ENCODE data around the gene MIOS.

DNA sequence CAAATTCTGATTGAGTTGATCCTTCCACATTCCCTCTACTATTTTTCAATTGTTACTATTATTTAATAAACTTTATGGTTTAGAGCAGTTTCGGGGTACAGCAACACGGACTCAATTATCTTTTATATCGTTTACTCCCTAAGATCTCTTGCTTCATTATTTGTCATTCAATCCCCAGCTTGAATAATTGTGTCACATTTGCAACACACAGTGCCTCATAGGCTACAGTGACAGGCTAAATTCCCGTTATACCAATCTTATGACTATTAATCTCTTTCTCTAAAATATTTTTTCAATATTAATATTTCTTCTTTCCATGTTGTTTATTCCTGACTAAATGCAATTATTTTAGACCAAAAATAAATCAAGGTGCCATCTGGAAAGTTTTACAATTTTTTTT lies 27.0 kb upstream of the MIOS start:
- TF ChIP-seq FOS (IDR thresholded peaks at IDR 0.05; ENCODE audit: low read depth, low read length) = no peak
- TF ChIP-seq, protein P1, sequence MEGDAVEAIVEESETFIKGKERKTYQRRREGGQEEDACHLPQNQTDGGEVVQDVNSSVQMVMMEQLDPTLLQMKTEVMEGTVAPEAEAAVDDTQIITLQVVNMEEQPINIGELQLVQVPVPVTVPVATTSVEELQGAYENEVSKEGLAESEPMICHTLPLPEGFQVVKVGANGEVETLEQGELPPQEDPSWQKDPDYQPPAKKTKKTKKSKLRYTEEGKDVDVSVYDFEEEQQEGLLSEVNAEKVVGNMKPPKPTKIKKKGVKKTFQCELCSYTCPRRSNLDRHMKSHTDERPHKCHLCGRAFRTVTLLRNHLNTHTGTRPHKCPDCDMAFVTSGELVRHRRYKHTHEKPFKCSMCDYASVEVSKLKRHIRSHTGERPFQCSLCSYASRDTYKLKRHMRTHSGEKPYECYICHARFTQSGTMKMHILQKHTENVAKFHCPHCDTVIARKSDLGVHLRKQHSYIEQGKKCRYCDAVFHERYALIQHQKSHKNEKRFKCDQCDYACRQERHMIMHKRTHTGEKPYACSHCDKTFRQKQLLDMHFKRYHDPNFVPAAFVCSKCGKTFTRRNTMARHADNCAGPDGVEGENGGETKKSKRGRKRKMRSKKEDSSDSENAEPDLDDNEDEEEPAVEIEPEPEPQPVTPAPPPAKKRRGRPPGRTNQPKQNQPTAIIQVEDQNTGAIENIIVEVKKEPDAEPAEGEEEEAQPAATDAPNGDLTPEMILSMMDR (conservative IDR thresholded peaks at IDR 0.05; ENCODE audit: low read depth, low read length) = no peak
- TF ChIP-seq, protein P2, sequence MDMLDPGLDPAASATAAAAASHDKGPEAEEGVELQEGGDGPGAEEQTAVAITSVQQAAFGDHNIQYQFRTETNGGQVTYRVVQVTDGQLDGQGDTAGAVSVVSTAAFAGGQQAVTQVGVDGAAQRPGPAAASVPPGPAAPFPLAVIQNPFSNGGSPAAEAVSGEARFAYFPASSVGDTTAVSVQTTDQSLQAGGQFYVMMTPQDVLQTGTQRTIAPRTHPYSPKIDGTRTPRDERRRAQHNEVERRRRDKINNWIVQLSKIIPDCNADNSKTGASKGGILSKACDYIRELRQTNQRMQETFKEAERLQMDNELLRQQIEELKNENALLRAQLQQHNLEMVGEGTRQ (IDR thresholded peaks at IDR 0.05; ENCODE audit: low read depth, low read length) = no peak
- no peak for TF ChIP-seq RAD21 (IDR thresholded peaks at IDR 0.05; ENCODE audit: low read length)
- TF ChIP-seq BHLHE40 (IDR thresholded peaks at IDR 0.05; ENCODE audit: low read depth, low read length) = no peak
- TF ChIP-seq POLR2A (IDR thresholded peaks at IDR 0.05; ENCODE audit: low read depth, low read length) = no peak
- no peak for TF ChIP-seq SMC3 (IDR thresholded peaks at IDR 0.05; ENCODE audit: low read depth, low read length)
